HEK293 (cell line): ENCODE data around the gene PTPN12.

Experiments used
- CTCF ChIA-PET: fragments of 350-600 bp; formaldehyde crosslinking; extraction: SDS; loops from one replicate; lab custom pipeline; 2021; ENCODE audit warnings: antibody characterized with exemption; lab: Yijun Ruan, JAX
- POLR2A ChIA-PET: fragments of 300-600 bp; formaldehyde crosslinking; extraction: SDS; loops from one replicate; lab custom pipeline; 2020; ENCODE audit warnings: antibody characterized with exemption, inconsistent platforms; lab: Yijun Ruan, JAX
- H3K27ac ChIP-seq: fragments of 200-500 bp; sonication (Bioruptor generic); 2 replicates; pipeline ENCODE4 v1.5.1; 2014; ENCODE audit warnings: low read depth, low read length, control low read depth, inconsistent platforms; ENCODE audit errors: extremely low read depth
- H3K36me3 ChIP-seq, 2 experiments: fragments of 200-500 bp in 1 of 2; sonication (Bioruptor generic) in 1 of 2; 1 replicate in 1 of 2; 2 replicates in 1 of 2; pipeline ENCODE4 v1.5.1; 2014 to 2017; ENCODE audit warnings: inconsistent platforms in 2 of 2, low read length in 2 of 2; ENCODE audit not compliant: control insufficient read depth in 2 of 2, insufficient read depth in 1 of 2
- H3K4me1 ChIP-seq: fragments of 200-500 bp; sonication (Bioruptor generic); 2 replicates; pipeline ENCODE4 v1.5.1; 2014; ENCODE audit warnings: mild to moderate bottlenecking, low read length, inconsistent platforms; ENCODE audit not compliant: control insufficient read depth, insufficient read depth
- H3K4me3 ChIP-seq: 2 replicates; pipeline ENCODE4 v1.5.1; 2011; ENCODE audit warnings: low read depth, mild to moderate bottlenecking, control low read depth, low read length, moderate library complexity
- H3K9me3 ChIP-seq: fragments of 200-500 bp; sonication (Bioruptor generic); 2 replicates; pipeline ENCODE4 v1.5.1; 2014; ENCODE audit warnings: low read depth, low read length, inconsistent platforms; ENCODE audit not compliant: control insufficient read depth, insufficient read depth
- HOXD13 ChIP-seq: sonication (generic); formaldehyde crosslinking; IDR thresholded peaks from 2 replicates; pipeline ENCODE4 v1.8.0; 2022; ENCODE audit warnings: missing genetic modification reagents, borderline replicate concordance
- ZNF112 ChIP-seq: fragments of 450-650 bp; formaldehyde crosslinking; IDR thresholded peaks from 2 replicates; pipeline ENCODE4 v1.5.0; 2017; ENCODE audit warnings: missing biosample characterization, missing genetic modification characterization
- ZNF121 ChIP-seq: fragments of 450-650 bp; formaldehyde crosslinking; IDR thresholded peaks from 2 replicates; pipeline ENCODE4 v1.5.1; 2016; ENCODE audit warnings: missing biosample characterization, missing genetic modification characterization
- ZNF155 ChIP-seq: fragments of 450-650 bp; formaldehyde crosslinking; IDR thresholded peaks from 2 replicates; pipeline ENCODE4 v1.5.1; 2016; ENCODE audit warnings: missing biosample characterization, missing genetic modification characterization
- ZNF221 ChIP-seq: fragments of 450-650 bp; formaldehyde crosslinking; IDR thresholded peaks from 2 replicates; pipeline ENCODE4 v1.5.1; 2017; ENCODE audit warnings: missing biosample characterization, missing genetic modification characterization, borderline replicate concordance
- ZNF248 ChIP-seq: fragments of 450-650 bp; formaldehyde crosslinking; IDR thresholded peaks from 2 replicates; pipeline ENCODE4 v1.5.1; 2017; ENCODE audit warnings: missing biosample characterization, missing genetic modification characterization
- ZNF302 ChIP-seq: fragments of 450-650 bp; formaldehyde crosslinking; IDR thresholded peaks from 2 replicates; pipeline ENCODE4 v1.5.1; 2016; ENCODE audit warnings: missing biosample characterization, missing genetic modification characterization, low read depth
- ZNF37A ChIP-seq: fragments of 450-650 bp; IDR thresholded peaks from 2 replicates; pipeline ENCODE4 v1.5.1; 2018; ENCODE audit warnings: missing biosample characterization, missing genetic modification characterization
- ZNF433 ChIP-seq: fragments of 450-650 bp; formaldehyde crosslinking; IDR thresholded peaks from 2 replicates; pipeline ENCODE4 v1.5.1; 2016; ENCODE audit warnings: missing biosample characterization, missing genetic modification characterization, low read depth
- ZNF558 ChIP-seq: fragments of 450-650 bp; formaldehyde crosslinking; IDR thresholded peaks from 2 replicates; pipeline ENCODE4 v1.5.1; 2016; ENCODE audit warnings: missing biosample characterization, missing genetic modification characterization
- ZNF571 ChIP-seq: fragments of 450-650 bp; formaldehyde crosslinking; IDR thresholded peaks from 2 replicates; pipeline ENCODE4 v1.5.0; 2017; ENCODE audit warnings: missing biosample characterization, missing genetic modification characterization
- ZNF660 ChIP-seq: fragments of 450-650 bp; IDR thresholded peaks from 2 replicates; pipeline ENCODE4 v1.5.1; 2018; ENCODE audit warnings: missing biosample characterization, mild to moderate bottlenecking, missing genetic modification characterization
- ZNF792 ChIP-seq: fragments of 450-650 bp; formaldehyde crosslinking; IDR thresholded peaks from 2 replicates; pipeline ENCODE4 v1.5.1; 2016; ENCODE audit warnings: missing biosample characterization, missing genetic modification characterization
- TF ChIP-seq, protein P1 (sequence below): fragments of 450-650 bp; formaldehyde crosslinking; IDR thresholded peaks from 2 replicates; pipeline ENCODE4 v1.5.1; 2016; ENCODE audit warnings: missing biosample characterization, missing genetic modification characterization
- TF ChIP-seq, protein P2 (sequence below): fragments of 450-650 bp; IDR thresholded peaks from 2 replicates; pipeline ENCODE4 v1.5.1; 2018; ENCODE audit warnings: missing biosample characterization, mild to moderate bottlenecking, missing genetic modification characterization
- TF ChIP-seq, protein P3 (sequence below): fragments of 450-650 bp; formaldehyde crosslinking; IDR thresholded peaks from 2 replicates; pipeline ENCODE4 v1.5.1; 2016; ENCODE audit warnings: missing biosample characterization, missing genetic modification characterization
- TF ChIP-seq, protein P4 (sequence below): fragments of 450-650 bp; formaldehyde crosslinking; IDR thresholded peaks from 2 replicates; pipeline ENCODE4 v1.5.1; 2017; ENCODE audit warnings: missing biosample characterization, missing genetic modification characterization
- TF ChIP-seq, protein P5 (sequence below): fragments of 450-650 bp; formaldehyde crosslinking; IDR thresholded peaks from 2 replicates; pipeline ENCODE4 v1.5.1; 2016; ENCODE audit warnings: missing biosample characterization, missing genetic modification characterization
- TF ChIP-seq, protein P6 (sequence below): fragments of 450-650 bp; formaldehyde crosslinking; IDR thresholded peaks from 2 replicates; pipeline ENCODE4 v1.5.1; 2016; ENCODE audit warnings: missing biosample characterization, missing genetic modification characterization
- TF ChIP-seq, protein P7 (sequence below): fragments of 450-650 bp; formaldehyde crosslinking; IDR thresholded peaks from 2 replicates; pipeline ENCODE4 v1.5.1; 2017; ENCODE audit warnings: missing biosample characterization, missing genetic modification characterization

Gene PTPN12

DNA sequence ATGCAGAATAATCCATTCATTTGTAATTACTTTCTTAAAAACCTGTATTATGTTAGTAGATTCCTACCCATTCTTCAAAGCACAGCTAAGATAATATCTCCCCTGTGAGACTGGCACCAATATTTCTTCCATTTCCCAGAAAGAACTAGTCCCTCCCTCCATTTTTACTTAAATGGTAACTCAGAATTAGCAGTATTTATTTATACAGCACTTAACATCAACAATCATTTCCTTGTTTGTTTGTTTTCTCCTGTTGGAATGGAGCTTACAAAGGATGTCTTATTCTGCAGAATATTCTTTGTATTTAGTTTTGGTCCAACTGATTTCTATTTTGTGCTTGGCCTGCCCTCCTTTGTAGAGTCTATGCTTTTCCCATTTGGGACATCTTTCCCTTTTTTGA lies 32.1 kb upstream of the PTPN12 start:
- Histone ChIP-seq H3K4me3 (no peak overlapping the region), H3K4me1 (no peaks in the 10 kb centered on the region), H3K36me3 (no peaks in the 10 kb centered on the region), H3K9me3 (no peaks in the 10 kb centered on the region), H3K27ac (no peak overlapping the region)
- TF ChIP-seq ZNF37A (tag by site-specific recombination) (no peak), ZNF121 (no peak), HOXD13 (no peak), ZNF221 (tag by site-specific recombination) (no peak), ZNF792 (tag by site-specific recombination) (no peak), ZNF571 (tag by site-specific recombination) (no peak), ZNF155 (no peak), ZNF558 (tag by site-specific recombination) (no peak), ZNF112 (no peak)
- TF ChIP-seq, protein P1, sequence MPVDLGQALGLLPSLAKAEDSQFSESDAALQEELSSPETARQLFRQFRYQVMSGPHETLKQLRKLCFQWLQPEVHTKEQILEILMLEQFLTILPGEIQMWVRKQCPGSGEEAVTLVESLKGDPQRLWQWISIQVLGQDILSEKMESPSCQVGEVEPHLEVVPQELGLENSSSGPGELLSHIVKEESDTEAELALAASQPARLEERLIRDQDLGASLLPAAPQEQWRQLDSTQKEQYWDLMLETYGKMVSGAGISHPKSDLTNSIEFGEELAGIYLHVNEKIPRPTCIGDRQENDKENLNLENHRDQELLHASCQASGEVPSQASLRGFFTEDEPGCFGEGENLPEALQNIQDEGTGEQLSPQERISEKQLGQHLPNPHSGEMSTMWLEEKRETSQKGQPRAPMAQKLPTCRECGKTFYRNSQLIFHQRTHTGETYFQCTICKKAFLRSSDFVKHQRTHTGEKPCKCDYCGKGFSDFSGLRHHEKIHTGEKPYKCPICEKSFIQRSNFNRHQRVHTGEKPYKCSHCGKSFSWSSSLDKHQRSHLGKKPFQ (tag by site-specific recombination), result no peak
- TF ChIP-seq, protein P2, sequence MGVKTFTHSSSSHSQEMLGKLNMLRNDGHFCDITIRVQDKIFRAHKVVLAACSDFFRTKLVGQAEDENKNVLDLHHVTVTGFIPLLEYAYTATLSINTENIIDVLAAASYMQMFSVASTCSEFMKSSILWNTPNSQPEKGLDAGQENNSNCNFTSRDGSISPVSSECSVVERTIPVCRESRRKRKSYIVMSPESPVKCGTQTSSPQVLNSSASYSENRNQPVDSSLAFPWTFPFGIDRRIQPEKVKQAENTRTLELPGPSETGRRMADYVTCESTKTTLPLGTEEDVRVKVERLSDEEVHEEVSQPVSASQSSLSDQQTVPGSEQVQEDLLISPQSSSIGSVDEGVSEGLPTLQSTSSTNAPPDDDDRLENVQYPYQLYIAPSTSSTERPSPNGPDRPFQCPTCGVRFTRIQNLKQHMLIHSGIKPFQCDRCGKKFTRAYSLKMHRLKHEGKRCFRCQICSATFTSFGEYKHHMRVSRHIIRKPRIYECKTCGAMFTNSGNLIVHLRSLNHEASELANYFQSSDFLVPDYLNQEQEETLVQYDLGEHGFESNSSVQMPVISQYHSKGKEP, result no peak
- TF ChIP-seq, protein P3, sequence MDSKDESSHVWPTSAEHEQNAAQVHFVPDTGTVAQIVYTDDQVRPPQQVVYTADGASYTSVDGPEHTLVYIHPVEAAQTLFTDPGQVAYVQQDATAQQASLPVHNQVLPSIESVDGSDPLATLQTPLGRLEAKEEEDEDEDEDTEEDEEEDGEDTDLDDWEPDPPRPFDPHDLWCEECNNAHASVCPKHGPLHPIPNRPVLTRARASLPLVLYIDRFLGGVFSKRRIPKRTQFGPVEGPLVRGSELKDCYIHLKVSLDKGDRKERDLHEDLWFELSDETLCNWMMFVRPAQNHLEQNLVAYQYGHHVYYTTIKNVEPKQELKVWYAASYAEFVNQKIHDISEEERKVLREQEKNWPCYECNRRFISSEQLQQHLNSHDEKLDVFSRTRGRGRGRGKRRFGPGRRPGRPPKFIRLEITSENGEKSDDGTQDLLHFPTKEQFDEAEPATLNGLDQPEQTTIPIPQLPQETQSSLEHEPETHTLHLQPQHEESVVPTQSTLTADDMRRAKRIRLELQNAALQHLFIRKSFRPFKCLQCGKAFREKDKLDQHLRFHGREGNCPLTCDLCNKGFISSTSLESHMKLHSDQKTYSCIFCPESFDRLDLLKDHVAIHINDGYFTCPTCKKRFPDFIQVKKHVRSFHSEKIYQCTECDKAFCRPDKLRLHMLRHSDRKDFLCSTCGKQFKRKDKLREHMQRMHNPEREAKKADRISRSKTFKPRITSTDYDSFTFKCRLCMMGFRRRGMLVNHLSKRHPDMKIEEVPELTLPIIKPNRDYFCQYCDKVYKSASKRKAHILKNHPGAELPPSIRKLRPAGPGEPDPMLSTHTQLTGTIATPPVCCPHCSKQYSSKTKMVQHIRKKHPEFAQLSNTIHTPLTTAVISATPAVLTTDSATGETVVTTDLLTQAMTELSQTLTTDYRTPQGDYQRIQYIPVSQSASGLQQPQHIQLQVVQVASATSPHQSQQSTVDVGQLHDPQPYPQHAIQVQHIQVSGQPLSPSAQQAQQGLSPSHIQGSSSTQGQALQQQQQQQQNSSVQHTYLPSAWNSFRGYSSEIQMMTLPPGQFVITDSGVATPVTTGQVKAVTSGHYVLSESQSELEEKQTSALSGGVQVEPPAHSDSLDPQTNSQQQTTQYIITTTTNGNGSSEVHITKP (tag by site-specific recombination), result no peak
- ChIA-PET CTCF (no interaction called here), POLR2A (no interaction called here)

DNA sequence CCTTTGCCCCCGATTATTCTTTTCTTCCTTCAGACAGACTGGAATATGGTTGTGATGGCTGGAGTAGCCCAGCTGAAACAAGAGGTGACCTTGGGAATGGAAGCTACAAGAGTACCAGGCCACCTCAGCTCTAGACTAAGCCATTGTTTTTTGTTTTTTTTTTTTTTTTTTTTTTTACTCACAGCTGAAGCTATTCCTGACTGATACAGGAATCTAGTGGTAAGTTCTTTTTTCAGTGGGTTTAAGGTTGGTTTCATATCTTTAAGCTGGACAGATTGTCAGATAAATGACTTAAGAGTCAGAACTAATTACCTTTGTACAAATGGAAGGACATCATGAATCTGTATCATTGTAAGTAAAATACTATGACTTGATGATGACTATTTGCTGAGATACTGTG lies 30.2 kb upstream of the PTPN12 start:
- ChIA-PET CTCF (no interaction called here), POLR2A (interaction anchor here (0.6 kb wide), 1 partner anchor 13 kb away, joined by 3 read pairs; no protein-coding TSS in a partner anchor)
- no peaks in the 10 kb centered on the region for H3K9me3 ChIP-seq
- no peak overlapping the region for H3K27ac ChIP-seq
- no peak overlapping the region for H3K4me3 ChIP-seq
- H3K4me1 ChIP-seq, result no peaks in the 10 kb centered on the region
- TF ChIP-seq ZNF660 (no peak), ZNF302 (tag by site-specific recombination) (no peak), ZNF433 (tag by site-specific recombination) (no peak), ZNF248 (tag by site-specific recombination) (no peak)
- TF ChIP-seq, protein P4, sequence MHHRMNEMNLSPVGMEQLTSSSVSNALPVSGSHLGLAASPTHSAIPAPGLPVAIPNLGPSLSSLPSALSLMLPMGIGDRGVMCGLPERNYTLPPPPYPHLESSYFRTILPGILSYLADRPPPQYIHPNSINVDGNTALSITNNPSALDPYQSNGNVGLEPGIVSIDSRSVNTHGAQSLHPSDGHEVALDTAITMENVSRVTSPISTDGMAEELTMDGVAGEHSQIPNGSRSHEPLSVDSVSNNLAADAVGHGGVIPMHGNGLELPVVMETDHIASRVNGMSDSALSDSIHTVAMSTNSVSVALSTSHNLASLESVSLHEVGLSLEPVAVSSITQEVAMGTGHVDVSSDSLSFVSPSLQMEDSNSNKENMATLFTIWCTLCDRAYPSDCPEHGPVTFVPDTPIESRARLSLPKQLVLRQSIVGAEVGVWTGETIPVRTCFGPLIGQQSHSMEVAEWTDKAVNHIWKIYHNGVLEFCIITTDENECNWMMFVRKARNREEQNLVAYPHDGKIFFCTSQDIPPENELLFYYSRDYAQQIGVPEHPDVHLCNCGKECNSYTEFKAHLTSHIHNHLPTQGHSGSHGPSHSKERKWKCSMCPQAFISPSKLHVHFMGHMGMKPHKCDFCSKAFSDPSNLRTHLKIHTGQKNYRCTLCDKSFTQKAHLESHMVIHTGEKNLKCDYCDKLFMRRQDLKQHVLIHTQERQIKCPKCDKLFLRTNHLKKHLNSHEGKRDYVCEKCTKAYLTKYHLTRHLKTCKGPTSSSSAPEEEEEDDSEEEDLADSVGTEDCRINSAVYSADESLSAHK, result no peak
- TF ChIP-seq, protein P5, sequence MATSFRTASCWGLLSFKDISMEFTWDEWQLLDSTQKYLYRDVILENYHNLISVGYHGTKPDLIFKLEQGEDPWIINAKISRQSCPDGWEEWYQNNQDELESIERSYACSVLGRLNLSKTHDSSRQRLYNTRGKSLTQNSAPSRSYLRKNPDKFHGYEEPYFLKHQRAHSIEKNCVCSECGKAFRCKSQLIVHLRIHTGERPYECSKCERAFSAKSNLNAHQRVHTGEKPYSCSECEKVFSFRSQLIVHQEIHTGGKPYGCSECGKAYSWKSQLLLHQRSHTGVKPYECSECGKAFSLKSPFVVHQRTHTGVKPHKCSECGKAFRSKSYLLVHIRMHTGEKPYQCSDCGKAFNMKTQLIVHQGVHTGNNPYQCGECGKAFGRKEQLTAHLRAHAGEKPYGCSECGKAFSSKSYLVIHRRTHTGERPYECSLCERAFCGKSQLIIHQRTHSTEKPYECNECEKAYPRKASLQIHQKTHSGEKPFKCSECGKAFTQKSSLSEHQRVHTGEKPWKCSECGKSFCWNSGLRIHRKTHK, result no peak
- TF ChIP-seq, protein P6, sequence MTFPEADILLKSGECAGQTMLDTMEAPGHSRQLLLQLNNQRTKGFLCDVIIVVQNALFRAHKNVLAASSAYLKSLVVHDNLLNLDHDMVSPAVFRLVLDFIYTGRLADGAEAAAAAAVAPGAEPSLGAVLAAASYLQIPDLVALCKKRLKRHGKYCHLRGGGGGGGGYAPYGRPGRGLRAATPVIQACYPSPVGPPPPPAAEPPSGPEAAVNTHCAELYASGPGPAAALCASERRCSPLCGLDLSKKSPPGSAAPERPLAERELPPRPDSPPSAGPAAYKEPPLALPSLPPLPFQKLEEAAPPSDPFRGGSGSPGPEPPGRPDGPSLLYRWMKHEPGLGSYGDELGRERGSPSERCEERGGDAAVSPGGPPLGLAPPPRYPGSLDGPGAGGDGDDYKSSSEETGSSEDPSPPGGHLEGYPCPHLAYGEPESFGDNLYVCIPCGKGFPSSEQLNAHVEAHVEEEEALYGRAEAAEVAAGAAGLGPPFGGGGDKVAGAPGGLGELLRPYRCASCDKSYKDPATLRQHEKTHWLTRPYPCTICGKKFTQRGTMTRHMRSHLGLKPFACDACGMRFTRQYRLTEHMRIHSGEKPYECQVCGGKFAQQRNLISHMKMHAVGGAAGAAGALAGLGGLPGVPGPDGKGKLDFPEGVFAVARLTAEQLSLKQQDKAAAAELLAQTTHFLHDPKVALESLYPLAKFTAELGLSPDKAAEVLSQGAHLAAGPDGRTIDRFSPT (tag by site-specific recombination), result no peak
- TF ChIP-seq, protein P7, sequence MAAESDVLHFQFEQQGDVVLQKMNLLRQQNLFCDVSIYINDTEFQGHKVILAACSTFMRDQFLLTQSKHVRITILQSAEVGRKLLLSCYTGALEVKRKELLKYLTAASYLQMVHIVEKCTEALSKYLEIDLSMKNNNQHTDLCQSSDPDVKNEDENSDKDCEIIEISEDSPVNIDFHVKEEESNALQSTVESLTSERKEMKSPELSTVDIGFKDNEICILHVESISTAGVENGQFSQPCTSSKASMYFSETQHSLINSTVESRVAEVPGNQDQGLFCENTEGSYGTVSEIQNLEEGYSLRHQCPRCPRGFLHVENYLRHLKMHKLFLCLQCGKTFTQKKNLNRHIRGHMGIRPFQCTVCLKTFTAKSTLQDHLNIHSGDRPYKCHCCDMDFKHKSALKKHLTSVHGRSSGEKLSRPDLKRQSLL, result no peak
- no peaks in the 10 kb centered on the region for H3K36me3 ChIP-seq
